HepG2 (cell line): Measurements from ENCODE around the gene RAD54L. TPM values are rescaled to one million over a fixed set of nuclear protein-coding genes. Genes with fewer than 3 reads are reported as not detected.

Experiments used
- ARNT2 ChIP-seq: sonication (generic); formaldehyde crosslinking; IDR thresholded peaks from 2 replicates; pipeline ENCODE4 v1.8.0; 2022; ENCODE audit warnings: mild to moderate bottlenecking, low read depth, missing genetic modification reagents, moderate library complexity
- FOXJ3 ChIP-seq: sonication (generic); formaldehyde crosslinking; IDR thresholded peaks from 2 replicates; pipeline ENCODE4 v1.4.0; 2020; ENCODE audit warnings: missing genetic modification reagents, mild to moderate bottlenecking, borderline replicate concordance
- HCFC1 ChIP-seq: fragments of 150-350 bp; IDR thresholded peaks from 2 replicates; pipeline ENCODE4 v1.6.1; 2014; ENCODE audit warnings: low read depth, low read length
- HES4 ChIP-seq: sonication (generic); formaldehyde crosslinking; IDR thresholded peaks from 2 replicates; pipeline ENCODE4 v1.9.0; 2021; ENCODE audit warnings: mild to moderate bottlenecking, missing genetic modification reagents, borderline replicate concordance
- HNRNPH1 ChIP-seq: fragments of 200-400 bp; formaldehyde crosslinking; optimal IDR thresholded peaks from 2 replicates; pipeline ENCODE3; 2017; ENCODE audit warnings: mild to moderate bottlenecking, low read depth, low read length
- MAFK ChIP-seq, 2 experiments: IDR thresholded peaks in 1 of 2; conservative IDR thresholded peaks in 1 of 2; 2 replicates each; pipeline ENCODE4 v1.6.1; 2011; ENCODE audit warnings: improper control_type of control experiment in 2 of 2, low read length in 2 of 2
- NFE2 ChIP-seq: sonication (generic); formaldehyde crosslinking; IDR thresholded peaks from 2 replicates; pipeline ENCODE4 v1.4.0; 2020; ENCODE audit warnings: missing genetic modification reagents
- NR2C2 ChIP-seq: sonication (generic); formaldehyde crosslinking; IDR thresholded peaks from 2 replicates; pipeline ENCODE4 v1.4.0; 2020; ENCODE audit warnings: missing genetic modification reagents, mild to moderate bottlenecking, moderate library complexity, borderline replicate concordance
- RXRA ChIP-seq: sonication (generic); formaldehyde crosslinking; IDR thresholded peaks from 2 replicates; pipeline ENCODE4 v1.5.1; 2020; ENCODE audit warnings: missing genetic modification reagents
- SIN3A ChIP-seq: IDR thresholded peaks from 2 replicates; pipeline ENCODE4 v1.6.1; 2011; ENCODE audit warnings: low read depth, mild to moderate bottlenecking, control low read depth, low read length, borderline replicate concordance
- SNAI1 ChIP-seq: sonication (generic); formaldehyde crosslinking; IDR thresholded peaks from 2 replicates; pipeline ENCODE4 v1.5.0; 2020; ENCODE audit warnings: mild to moderate bottlenecking, missing genetic modification reagents, borderline replicate concordance
- TBX3 ChIP-seq: fragments of 450-650 bp; IDR thresholded peaks from 2 replicates; pipeline ENCODE4 v1.6.1; 2017; ENCODE audit warnings: antibody characterized with exemption, mild to moderate bottlenecking, inconsistent platforms, borderline replicate concordance
- TFDP1 ChIP-seq: IDR thresholded peaks from 2 replicates; pipeline ENCODE4 v1.6.1; 2016; ENCODE audit warnings: missing compliant biosample characterization, missing genetic modification reagents, borderline replicate concordance
- U2AF1 ChIP-seq: fragments of 200-400 bp; formaldehyde crosslinking; optimal IDR thresholded peaks from 2 replicates; pipeline ENCODE3; 2017; ENCODE audit warnings: mild to moderate bottlenecking, low read depth, low read length
- ZBTB25 ChIP-seq: IDR thresholded peaks from 2 replicates; pipeline ENCODE4 v1.6.1; 2018; ENCODE audit warnings: missing genetic modification reagents
- ZNF138 ChIP-seq: sonication (generic); formaldehyde crosslinking; IDR thresholded peaks from 2 replicates; pipeline ENCODE4 v1.5.0; 2020; ENCODE audit warnings: mild to moderate bottlenecking, low read depth, missing genetic modification reagents
- ZNF430 ChIP-seq: sonication (generic); formaldehyde crosslinking; IDR thresholded peaks from 2 replicates; pipeline ENCODE4 v1.9.0; 2021; ENCODE audit warnings: mild to moderate bottlenecking, missing genetic modification reagents
- ZNF563 ChIP-seq: sonication (generic); formaldehyde crosslinking; IDR thresholded peaks from 2 replicates; pipeline ENCODE4 v1.8.0; 2022; ENCODE audit warnings: mild to moderate bottlenecking, moderate library complexity, missing genetic modification reagents
- ZNF572 ChIP-seq: sonication (generic); formaldehyde crosslinking; IDR thresholded peaks from 2 replicates; pipeline ENCODE4 v1.5.1; 2020; ENCODE audit warnings: mild to moderate bottlenecking, missing genetic modification reagents
- polyA plus RNA-seq, 8 experiments: library from polyadenylated mRNA; depleted of rRNA in 3 of 8; stranded (reverse) in 7 of 8; unstranded in 1 of 8; fragments of >200 nt; fragmentation: Illumina TruSeq in 4 of 8; extraction: Trizol in 4 of 8; gene quantifications; 2 replicates each; pipeline versions ENCODE4 v1.2.1 to v1.2.3, GENCODE V29; 2011 to 2016; ENCODE audit warnings: low read depth in 4 of 8, missing spikeins in 1 of 8, mixed read lengths in 1 of 8; ENCODE audit not compliant: insufficient read depth in 1 of 8
- total RNA-seq, 5 experiments: library from RNA; depleted of rRNA; stranded (reverse); fragments of >200 nt; fragmentation: Illumina TruSeq; extraction: Trizol; gene quantifications; 2 replicates each; pipeline ENCODE4 v1.2.3, GENCODE V29; 2016; ENCODE audit warnings: low read depth in 1 of 5
- TF ChIP-seq, protein P1 (sequence below): sonication (generic); formaldehyde crosslinking; IDR thresholded peaks from 2 replicates; pipeline ENCODE4 v1.5.1; 2020; ENCODE audit warnings: mild to moderate bottlenecking, missing genetic modification reagents, moderate library complexity
- TF ChIP-seq, protein P2 (sequence below): sonication (generic); formaldehyde crosslinking; IDR thresholded peaks from 2 replicates; pipeline ENCODE4 v1.4.0; 2020; ENCODE audit warnings: mild to moderate bottlenecking, low read depth, missing genetic modification reagents
- TF ChIP-seq, protein P3 (sequence below): sonication (generic); formaldehyde crosslinking; IDR thresholded peaks from 2 replicates; pipeline ENCODE4 v1.5.0; 2020; ENCODE audit warnings: mild to moderate bottlenecking, missing genetic modification reagents

Gene RAD54L
- total and polyA plus RNA-seq, 2 of the 13 experiments (the other 11 are each of a cell fraction or from before 2014, with no cell fraction given), result 10.2 to 30.0 TPM

DNA sequence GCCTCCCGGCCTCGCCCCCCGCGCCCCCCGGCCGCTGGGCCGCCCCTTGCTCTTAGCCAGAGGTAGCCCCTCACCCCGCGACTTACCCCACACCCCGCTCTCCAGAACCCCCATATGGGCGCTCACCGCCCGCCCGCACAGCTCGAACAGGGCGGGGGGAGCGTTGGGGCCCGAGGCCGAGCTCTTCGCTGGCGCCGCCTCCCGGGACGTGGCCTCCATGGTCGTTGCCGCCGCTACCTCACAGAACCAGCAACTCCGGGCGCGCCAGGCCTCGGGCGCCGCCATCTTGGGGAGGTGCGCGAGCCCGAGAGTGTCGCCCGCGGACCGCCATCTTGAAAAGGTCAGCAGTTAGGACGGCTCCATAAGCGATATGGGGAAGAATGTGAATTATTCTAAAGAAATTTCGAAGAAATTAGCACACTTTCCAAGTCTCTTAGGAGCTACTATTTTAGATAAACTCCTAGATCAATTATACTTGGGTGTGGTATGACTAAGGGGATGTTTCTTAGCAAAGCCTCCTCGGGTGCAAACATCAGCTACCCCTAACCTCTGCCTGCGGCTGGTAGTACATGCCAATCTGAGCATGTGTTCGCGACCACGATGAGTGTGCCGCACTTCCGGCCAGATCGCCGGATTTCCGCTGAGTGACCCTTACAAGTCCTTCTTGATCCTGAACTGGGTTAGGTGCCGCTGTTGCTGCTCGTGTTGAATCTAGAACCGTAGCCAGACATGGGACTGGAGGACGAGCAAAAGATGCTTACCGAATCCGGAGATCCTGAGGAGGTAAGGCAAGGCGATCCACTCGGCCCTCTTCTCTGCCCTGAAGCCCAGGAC, 55.7 kb downstream of the RAD54L start, which contains the start of the genes LRRC41 and UQCRH (continued):
- TF ChIP-seq TFDP1 (CRISPR knock-in tag) (peak; percentile 13; the same call in 1 of the 2 replicates), SIN3A (0 out of 2 replicates have a peak, but pooled peaks have one; percentile 38), ARNT2 (CRISPR knock-in tag) (peak; percentile 21; the same call in 1 of the 2 replicates), HES4 (CRISPR knock-in tag) (no peak), HNRNPH1 (no peak), ZNF138 (CRISPR knock-in tag) (peak; percentile 20; the same call in 1 of the 2 replicates), SNAI1 (CRISPR knock-in tag) (no peak), ZNF572 (CRISPR knock-in tag) (no peak), ZNF563 (no peak), HCFC1 (peak; percentile 83), RXRA (CRISPR knock-in tag) (0 out of 2 replicates have a peak, but pooled peaks have one; percentile 15), NR2C2 (peak; percentile 74), TBX3 (no peak), U2AF1 (peak; percentile 53), ZNF430 (CRISPR knock-in tag) (0 out of 2 replicates have a peak, but pooled peaks have one; percentile 44), NFE2 (CRISPR knock-in tag) (no peak), ZBTB25 (CRISPR knock-in tag) (0 out of 2 replicates have a peak, but pooled peaks have one; percentile 2), FOXJ3 (CRISPR knock-in tag) (0 out of 2 replicates have a peak, but pooled peaks have one; percentile 32), MAFK (conservative IDR thresholded peaks at IDR 0.05 in 1 of 2, IDR thresholded peaks at IDR 0.05 in 1 of 2; ENCODE audit: low read length in 2 of 2) (peak; percentile 17 to 43; a peak in 1 of 4 replicates)
- TF ChIP-seq, protein P1, sequence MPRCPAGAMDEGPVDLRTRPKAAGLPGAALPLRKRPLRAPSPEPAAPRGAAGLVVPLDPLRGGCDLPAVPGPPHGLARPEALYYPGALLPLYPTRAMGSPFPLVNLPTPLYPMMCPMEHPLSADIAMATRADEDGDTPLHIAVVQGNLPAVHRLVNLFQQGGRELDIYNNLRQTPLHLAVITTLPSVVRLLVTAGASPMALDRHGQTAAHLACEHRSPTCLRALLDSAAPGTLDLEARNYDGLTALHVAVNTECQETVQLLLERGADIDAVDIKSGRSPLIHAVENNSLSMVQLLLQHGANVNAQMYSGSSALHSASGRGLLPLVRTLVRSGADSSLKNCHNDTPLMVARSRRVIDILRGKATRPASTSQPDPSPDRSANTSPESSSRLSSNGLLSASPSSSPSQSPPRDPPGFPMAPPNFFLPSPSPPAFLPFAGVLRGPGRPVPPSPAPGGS (CRISPR knock-in tag), result 0 out of 2 replicates have a peak, but pooled peaks have one; percentile 5
- TF ChIP-seq, protein P2, sequence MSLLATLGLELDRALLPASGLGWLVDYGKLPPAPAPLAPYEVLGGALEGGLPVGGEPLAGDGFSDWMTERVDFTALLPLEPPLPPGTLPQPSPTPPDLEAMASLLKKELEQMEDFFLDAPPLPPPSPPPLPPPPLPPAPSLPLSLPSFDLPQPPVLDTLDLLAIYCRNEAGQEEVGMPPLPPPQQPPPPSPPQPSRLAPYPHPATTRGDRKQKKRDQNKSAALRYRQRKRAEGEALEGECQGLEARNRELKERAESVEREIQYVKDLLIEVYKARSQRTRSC (CRISPR knock-in tag), result no peak
- TF ChIP-seq, protein P3, sequence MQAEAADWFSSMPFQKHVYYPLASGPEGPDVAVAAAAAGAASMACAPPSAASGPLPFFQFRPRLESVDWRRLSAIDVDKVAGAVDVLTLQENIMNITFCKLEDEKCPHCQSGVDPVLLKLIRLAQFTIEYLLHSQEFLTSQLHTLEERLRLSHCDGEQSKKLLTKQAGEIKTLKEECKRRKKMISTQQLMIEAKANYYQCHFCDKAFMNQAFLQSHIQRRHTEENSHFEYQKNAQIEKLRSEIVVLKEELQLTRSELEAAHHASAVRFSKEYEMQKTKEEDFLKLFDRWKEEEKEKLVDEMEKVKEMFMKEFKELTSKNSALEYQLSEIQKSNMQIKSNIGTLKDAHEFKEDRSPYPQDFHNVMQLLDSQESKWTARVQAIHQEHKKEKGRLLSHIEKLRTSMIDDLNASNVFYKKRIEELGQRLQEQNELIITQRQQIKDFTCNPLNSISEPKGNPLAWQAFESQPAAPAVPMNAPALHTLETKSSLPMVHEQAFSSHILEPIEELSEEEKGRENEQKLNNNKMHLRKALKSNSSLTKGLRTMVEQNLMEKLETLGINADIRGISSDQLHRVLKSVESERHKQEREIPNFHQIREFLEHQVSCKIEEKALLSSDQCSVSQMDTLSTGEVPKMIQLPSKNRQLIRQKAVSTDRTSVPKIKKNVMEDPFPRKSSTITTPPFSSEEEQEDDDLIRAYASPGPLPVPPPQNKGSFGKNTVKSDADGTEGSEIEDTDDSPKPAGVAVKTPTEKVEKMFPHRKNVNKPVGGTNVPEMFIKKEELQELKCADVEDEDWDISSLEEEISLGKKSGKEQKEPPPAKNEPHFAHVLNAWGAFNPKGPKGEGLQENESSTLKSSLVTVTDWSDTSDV (CRISPR knock-in tag), result no peak
